Posterior cingulate gyrus (tissue), 11 donors: ENCODE measurements around the gene SIGLEC15.

Source experiments
- DNase-seq, 10 donors: peaks; one replicate each; pipeline versions ENCODE4 v3.0.0 to v3.0.0-alpha.2; 2020 to 2021; ENCODE audit warnings: mixed read lengths in 3 of 10
- intact Hi-C: fragments of 100-400 bp; cut with DNase I; formaldehyde crosslinking; loops from one replicate; pipeline ENCODE4 v1.15.1; 2023

SIGLEC15 gene

GRCh38 chr18:45874491-45875184, 49.2 kb downstream of the SIGLEC15 start:
- intact Hi-C loops: no loop called here
- no peak for DNase-seq

GRCh38 chr18:45876161-45876560, 50.7 kb downstream of the SIGLEC15 start:
- DNase-seq: no peak
- intact Hi-C loops: no loop called here

- no peak for DNase-seq
- intact Hi-C loops: no loop called here
Observed at GRCh38 chr18:45877403-45877802, 51.9 kb downstream of the SIGLEC15 start.

- intact Hi-C loops: loop anchor here (2.0 to 5.0 kb wide), 2 partner anchors 92 to 189 kb away; no protein-coding TSS in a partner anchor
Observed at GRCh38 chr18:45879681-45880655, 54.5 kb downstream of the SIGLEC15 start.

GRCh38 chr18:45880876-45881558, 55.5 kb downstream of the SIGLEC15 start:
- intact Hi-C loops: loop anchor here (2.0 to 5.0 kb wide), 2 partner anchors 91 to 190 kb away; no protein-coding TSS in a partner anchor
- no peak for DNase-seq

More at GRCh38 chr18:45879681-45880655, 54.5 kb downstream of the SIGLEC15 start:
- DNase-seq: peak; percentile 31 to 95 (median 66)

- no peak for DNase-seq
- intact Hi-C loops: no loop called here
Observed at GRCh38 chr18:45887585-45887984, 62.1 kb downstream of the SIGLEC15 start.

GRCh38 chr18:45889419-45890064, 64.1 kb downstream of the SIGLEC15 start:
- intact Hi-C loops: no loop called here
- no peak for DNase-seq

GRCh38 chr18:45890606-45891005, 65.1 kb downstream of the SIGLEC15 start:
- intact Hi-C loops: no loop called here
- no peak for DNase-seq

- intact Hi-C loops: no loop called here
- no peak for DNase-seq
Observed at GRCh38 chr18:45891806-45892205, 66.3 kb downstream of the SIGLEC15 start.
